NCI-H2227 (cell line): ENCODE data around the gene MAD1L1.

Source experiments
- DNase-seq: peaks from one replicate; lab custom pipeline; 2025; ENCODE audit not compliant: unreplicated experiment; lab: John Stamatoyannopoulos, UW

Gene MAD1L1

DNA sequence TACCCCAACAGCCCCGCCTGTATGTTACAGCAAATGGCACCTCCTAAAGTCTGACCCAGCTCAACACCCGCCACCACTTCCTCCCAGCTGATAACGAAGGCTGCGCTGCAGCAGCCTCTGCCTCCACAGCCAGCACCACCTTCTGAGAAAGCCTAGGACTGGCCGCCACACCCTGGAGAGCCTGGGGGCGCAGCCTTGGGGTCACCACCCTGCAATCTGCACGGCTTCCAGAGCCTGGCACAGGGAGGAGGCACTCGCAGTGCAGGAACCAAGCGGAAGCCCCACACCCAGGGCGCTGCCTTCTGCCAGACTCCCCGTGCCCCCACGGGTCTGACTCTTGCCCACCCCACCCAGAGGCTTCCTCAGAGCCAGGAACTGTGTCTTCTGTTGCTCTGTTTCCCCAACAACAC is 112.5 kb downstream of the MAD1L1 start:
- DNase-seq = no peak

DNA sequence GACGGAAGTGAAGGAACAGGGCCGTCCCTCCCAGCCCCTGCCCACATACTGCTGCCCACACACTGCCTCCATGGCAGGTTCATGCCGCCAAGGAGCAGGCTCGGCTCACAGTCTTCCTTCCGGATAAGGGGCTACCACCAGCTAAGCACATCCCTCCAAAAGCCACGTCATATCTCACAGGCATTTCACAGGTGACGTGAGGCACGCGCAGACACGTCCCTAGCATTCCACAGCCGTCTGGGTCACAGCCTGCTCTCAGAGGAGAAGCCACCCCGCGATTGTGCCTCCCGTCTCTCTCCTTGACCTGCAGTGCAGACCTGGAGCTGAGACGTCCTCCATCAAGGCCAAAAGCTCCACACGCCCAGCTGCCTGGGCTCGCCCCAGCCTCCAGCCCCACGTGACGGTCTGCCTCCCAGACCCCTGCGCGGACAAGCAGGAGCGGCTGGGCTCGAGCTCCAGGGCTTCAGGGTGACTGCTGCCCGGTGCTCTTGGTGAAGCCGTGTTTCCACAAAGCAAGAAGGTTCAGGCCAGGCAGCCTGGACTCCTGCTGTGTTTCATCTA is 114.0 kb downstream of the MAD1L1 start:
- no peak for DNase-seq

DNA sequence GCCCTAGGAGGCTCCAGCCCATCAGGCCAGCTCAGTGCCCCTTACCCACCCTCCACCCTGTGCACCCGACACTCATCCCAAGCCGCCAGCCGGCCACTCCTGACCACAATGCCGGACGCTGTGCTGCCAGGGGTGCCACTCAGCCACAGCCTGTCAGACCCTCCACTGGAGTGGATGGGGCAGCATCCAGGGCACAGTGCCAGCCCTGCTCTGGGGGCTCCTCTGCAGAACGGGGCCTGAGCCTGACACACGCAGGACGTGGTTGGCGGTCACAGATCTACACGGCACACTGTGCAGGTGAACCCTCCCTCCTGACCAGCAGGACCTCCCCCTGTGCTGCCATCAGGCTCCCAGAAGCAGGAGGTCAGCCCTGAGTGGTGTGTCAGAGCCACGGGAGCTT is 114.7 kb downstream of the MAD1L1 start:
- no peak for DNase-seq

DNA sequence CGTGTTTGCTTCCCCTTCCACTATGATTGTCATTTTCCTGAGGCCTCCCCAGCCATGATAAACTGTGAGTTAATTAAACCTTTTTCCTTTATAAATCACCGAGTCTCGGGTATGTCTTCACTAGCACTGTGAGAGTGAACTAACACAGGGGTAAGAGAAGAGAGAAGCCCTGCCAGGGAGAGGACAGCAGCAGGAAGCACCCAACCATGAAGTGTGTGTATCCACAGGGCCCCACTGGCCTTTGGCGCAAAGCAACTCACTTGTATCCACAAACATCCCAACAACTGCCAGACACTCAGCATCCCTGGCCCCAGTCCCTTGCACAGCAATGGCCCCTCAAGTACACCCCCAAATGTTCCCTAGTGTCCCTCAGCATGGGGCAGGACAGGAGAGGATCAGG is 115.1 kb downstream of the MAD1L1 start:
- no peak for DNase-seq

DNA sequence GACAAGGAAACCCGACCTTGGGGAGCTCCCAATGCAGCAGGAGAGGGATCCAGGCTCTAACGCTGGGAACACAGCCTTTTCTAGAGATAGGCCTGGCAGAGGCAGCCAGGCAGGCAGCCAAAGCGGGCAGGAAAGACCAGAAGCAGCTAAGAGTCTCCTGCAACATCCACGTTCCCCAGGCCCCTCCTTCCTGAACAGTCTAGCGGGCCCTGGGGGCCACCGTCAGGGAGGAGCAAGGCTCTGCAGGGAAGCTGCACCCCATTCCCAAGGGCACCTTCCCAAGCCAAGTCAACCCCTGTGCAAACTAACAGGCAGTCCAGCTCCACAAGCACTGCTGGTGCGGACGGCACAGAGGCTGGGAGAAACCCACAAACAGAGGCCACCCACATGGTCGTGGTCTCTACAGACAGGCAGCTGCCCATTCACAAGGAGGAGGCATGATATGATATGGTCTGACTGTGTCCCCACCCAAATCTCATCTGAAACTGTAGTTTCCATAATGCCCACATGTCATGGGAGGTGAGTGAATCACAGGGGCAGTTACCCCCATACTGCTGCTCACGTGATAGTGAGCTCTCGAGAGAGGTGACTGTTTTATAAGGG is 115.7 kb downstream of the MAD1L1 start:
- no peak for DNase-seq

DNA sequence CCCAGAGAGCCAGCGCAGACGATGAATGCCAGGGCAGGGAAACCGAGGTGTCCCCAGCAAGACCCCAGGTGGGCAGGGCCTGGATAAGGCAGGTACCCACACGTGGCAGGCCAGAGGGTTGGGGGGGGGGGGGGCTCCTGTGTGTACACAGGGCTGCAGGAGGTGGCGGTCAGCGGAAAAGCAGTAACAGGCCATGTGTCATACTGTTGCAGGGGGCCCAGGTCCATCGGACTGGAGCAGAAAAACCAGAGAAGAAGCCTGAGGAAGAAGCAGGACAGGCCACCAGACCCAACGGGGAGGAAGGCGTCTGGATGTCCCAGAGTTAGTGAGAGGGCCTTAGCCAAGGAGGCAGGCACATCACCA is 116.3 kb downstream of the MAD1L1 start:
- DNase-seq = no peak

DNA sequence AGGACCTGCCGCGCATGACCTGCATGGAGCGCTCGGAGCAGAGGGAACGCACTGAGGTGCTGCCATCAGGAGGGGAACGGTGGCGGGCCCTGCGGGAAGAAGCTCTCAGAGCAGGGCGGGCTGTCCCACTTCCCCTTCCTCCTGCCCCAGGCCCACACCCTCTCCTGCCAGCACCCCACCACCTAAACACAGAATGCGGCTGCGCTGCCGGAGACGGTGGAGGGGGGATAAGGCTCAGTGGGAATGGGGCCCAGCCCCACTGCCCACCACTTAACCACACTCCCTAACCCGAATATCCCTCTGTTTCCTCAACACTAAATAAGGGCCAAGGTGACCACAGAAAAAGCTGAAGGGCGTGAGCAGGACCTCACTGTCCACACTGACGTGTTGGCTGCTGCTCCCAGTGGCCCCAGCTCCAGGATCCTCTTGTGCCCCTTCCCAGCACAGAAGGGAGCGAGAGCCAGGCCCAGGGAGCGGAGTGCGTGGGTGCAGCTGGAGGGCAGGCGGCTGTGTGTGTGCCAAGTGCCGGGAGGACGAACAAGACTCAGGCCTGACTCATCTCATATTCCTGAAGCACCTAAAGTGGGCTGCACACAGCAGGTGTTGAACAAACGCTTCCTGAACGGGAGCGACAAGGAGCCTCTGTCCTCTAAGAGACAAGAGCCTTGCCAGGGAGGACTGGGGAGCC is 116.8 kb downstream of the MAD1L1 start:
- DNase-seq = no peak

DNA sequence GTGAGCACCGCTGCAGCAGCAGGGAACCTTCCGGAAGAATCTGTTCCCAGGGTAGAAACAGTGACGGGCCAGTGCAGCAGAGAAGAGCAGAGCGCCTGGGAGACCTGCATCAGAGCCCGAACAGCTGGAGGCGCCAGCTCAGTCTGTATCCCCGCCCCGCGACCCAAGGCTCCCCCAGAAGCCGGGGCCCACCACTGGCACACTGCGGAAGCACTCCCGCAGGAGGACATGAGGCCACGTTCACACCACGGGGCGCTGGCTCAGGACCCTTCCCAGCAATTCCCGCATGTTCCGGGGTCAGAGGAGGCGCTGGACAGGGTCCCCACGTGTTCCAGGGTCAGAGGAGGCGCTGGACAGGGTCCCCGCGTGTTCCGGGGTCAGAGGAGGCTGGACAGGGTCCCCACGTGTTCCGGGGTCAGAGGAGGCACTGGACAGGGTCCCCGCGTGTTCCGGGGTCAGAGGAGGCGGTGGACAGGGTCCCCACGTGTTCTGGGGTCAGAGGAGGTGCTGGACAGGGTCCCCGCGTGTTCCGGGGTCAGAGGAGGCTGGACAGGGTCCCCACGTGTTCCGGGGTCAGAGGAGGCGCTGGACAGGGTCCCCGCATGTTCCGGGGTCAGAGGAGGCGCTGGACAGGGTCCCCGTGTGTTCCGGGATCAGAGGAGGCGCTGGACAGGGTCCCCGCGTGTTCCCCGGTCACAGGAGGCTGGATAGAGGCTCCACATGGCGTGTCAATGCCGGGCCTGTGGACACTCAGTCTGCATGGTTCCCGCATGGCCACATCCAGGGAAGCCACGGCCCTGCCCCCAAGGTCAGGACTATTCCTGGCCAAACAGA is 117.6 kb downstream of the MAD1L1 start:
- DNase-seq = no peak

DNA sequence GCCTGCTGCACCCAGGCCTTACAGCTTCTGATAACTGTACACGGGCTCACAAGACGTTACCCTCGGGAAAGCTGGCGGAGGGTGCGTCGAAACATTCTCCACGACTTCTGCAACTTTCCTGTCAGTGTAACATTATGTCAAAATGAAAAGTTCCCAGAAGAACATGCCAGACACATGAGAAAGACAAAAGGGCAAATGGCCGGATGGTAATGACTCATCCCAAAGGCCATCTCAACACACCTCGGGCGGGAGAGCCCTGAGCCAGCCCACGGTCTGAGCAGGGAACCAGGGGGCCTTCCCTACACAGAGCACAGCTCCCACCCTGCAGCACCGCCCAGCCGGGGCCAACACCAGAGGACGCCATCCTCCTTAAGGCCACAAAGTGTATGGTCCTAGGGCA is 118.7 kb downstream of the MAD1L1 start:
- no peak for DNase-seq

DNA sequence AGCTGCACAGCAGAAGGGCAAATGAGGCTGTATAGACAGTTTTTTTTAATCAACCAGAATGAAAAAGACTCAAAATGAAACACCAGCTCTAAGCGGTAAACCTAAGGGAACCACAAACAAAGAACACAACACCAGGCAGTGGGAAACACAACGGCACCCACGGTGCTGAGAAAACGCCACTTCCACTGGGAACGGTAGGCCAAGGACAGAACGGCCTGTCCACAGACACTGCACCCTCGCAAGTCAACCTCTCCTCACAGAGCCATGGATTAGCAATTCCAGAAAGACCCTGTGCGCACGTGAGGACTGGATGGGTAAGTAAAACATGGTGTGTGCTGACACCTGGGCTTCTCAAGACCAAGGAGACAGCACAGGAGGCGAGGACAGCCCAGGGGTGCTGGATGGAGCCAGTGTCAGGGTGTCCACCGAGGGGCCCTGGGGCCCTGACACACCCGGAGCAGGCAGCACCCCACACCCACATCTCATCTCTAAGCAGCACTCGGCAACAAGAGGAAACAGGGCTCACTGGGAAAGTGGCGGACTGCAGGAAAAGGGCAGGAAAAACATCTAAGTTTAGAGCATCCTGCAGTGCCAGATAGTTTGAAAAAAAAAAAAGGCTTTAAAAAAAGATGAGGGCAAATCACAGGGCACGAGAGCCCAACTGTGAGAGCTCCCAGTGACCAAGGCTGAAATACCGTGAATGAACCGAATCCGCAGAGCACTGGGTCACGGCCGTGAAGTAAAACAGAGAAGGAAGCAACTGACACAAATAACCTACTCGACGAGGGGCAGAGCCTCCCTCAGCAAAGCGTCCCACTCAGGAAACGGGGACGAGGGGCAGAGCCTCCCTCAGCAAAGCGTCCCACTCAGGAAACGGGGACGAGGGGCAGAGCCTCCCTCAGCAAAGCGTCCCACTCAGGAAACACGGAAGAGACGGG is 120.2 kb downstream of the MAD1L1 start:
- DNase-seq = no peak

DNA sequence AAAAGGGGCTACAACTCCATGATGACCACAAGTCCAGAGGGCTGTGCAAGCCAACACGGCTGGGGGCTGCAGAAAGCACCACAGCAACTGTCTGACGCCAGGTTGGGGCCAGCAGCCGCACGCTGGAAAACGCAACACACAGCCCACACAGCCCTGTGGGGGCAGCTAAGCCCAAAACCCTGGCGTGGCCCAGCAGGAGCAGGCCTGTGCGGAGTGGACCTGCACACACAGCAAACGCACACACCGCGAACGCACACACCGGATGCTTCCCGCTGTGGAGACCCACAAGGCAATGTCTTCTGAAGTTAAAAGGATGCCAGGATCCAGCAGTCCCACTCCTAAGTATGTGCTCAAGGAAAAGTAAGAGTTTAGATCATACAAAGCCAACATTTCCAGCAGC is 121.2 kb downstream of the MAD1L1 start:
- no peak for DNase-seq

DNA sequence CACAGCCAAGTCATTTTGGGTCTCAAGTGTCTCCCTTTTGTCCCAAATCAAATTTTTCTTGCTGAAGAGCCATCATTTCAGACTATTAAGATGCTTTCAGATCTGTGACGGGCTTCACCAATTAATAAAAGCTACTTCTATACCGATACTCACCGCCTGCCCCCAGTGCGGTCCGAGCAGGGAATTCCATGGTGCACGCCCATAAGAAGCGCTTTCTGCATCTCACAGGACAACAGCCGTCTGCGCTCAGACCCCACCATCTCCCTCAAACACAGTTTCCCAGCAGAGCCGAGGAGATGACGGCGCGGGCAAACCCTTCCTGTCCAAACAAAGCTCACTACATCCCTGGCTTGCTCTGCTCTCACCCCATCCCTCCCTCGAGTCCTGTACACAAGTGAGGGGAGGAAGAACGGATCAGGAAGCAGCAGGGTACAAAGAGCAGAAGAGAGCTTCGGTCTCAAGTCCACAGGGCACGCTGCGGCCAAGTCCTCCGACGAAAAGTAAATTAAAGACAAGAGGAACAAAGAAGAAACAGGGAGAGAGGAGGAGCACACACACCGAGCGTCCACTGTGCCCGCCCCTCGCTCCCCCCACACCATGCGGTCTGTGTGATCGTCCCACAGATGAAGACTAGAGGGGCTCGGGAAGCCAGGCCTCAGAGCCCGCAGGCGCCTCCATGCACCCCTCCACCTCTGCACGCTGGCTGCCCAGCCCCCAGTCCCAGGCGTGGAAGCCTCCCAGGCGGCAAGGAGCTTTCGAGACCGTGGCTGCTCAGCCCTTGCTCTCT is 121.9 kb downstream of the MAD1L1 start:
- no peak for DNase-seq

DNA sequence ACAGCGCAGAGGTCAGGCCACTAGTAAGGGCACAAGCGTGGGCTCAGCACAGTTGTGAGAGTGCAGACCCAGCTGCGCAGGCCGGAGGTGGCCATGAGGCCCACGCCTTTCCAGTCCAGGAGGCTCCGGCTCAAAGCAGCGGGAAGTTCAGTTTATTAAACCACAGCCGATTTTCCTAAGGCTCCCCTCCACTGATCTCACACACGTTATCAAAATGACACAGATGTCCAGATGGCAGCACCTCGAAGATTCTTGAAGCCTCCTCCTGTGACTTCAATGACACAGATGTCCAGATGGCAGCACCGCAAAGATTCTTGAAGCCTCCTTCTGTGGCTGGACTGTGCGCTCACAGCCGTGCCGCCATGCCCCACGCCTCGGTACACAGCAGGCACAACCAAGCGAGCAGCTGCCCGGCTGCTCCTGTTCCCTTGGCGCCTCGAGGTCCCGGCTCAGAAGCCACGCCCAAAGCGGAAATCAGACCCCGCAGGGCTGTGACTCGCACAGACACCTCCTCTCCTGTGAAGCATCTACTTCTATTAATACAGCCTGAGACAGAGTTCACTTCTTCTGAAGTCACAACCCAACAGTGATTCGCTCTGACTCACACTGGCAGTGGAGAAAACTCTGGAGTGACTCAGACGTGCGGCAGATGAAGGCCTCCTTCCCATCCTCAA is 122.7 kb downstream of the MAD1L1 start:
- DNase-seq = no peak

DNA sequence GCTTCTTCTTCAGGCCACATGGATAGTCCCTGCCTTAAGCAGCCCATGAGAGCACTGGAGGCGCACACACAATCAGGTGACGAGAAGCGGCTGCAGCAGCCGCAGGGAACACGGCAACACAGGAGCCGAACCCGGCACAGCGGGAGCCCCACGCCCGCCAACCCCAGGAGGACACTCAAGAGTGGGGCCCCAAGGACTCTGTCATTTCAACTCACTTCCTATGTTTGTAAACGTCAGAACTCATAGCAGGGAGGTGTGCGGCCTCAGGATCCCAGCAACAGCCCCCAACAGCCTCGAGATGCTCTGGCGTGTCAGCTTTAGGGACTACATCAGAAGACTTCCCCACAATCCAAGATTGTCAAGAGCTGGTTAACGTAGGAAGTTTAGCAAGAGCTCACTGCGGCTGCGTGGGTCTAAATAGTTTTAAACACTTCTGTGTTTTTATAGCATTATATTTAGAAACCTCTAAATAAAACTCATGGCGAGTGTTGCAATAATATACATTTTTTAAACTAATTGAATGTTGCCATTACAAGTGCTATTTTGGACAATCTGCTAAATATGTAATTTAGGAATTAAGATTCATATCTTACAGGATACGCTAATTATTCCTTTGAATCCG is 123.4 kb downstream of the MAD1L1 start:
- DNase-seq = no peak

DNA sequence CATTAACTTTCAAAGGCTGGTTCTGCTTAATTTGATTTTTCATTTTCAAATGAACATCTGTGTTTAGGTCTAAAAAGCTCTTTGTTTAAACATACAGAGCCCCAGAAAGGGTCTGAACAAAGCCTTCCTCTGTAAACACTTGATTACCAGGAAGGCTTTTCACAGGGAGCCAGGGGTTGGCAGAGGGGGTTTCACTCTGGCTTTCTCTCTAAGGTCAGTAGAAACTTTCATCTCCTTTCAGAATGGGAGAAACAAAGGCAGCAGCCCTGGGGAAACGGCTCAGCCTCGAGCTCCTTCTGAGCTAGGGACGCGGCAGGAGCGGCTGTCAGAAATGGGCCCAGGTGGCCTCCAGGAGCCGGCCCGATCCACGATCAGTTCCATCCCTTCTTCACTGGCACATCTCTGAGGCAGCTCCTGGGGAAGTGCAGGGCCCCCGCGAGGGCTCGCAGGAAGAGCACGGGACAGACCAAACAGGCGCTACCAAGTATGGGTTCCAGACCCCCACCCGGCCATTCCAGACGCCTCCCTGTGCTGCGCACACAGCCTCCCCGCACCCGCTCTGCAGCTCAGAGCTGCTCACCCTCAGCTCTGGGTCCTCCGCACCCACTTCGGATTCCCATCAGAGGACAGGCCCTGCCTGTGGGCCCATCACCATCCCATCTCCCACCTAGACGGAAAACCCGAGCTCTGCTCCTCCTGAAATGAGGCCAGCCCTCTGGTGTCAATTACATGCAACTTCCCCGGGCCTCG is 124.1 kb downstream of the MAD1L1 start:
- no peak for DNase-seq

DNA sequence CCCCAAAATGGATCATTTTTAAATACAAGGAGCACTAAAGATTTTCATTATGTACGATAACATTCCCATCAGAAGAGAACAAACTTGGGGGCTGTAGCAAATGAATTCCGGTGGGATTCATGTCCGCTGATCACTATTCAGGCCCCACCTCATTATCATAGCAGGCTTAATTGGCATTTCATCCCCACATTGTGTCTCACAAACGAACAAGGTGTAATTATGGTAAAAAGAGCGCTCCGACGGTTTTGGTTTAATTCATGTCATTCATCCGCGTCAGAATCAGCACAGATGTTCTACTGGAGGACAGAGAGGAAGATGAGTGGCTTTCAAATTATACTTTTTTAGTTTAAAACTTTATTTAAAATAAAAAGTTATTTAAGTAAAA is 124.7 kb downstream of the MAD1L1 start:
- no peak for DNase-seq

DNA sequence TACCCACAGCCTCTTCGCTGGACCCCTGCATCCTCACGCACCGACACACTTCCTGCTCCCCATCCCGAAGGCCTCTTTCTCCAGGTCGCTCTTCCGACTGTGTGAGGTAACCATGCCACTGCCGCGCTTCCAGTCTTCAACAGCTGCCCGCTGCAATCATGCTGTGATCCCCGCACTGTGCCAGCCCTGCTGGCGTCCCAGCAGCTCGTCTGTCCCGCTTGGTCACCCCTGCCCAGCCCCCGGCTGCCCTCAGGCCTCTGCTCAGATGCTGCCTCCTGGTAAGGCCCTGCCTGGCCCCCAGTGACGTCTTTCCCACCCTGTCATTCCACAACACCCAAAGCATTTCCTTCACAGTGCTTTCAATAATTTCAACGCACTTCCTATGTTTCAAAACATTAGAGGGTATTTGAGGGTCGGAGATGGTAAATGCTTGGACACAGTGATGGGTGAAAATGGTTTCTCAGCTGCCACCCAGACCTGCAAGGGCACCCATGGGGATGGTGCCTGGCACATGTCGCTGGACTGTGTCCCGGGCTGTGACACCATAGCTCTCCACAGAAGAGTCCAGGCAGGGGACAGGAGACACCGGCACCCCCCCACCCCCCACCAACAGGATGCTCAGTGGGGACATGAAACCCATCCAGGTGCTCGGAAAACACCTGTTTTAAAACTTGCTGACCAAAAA is 125.2 kb downstream of the MAD1L1 start:
- no peak for DNase-seq

DNA sequence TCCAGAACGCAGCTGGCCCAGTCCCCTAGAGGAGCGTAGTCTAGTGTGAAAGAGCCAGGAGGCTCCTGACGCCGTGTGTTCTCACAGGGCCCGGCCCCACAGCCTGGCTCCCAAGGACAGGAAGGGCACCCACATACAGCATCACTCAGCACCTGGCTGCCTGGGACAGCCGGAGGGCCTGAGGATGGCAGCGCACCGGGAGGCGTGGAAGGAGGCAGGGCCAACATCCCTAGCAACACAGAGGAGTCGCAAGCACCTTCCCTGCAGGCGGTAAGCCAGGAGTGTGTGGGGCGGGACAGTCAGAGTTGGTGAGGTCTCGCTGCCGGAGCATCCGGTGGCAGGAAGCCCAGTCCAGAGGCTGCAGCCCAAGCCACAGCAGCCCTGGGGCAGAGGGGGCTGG is 125.8 kb downstream of the MAD1L1 start:
- DNase-seq = no peak
